ENCODE data around the gene CYB5RL. TPM values are rescaled to one million over a fixed set of nuclear protein-coding genes. Genes with fewer than 3 reads are reported as not detected.
A peak's percentile ranks its signal among the peaks of the same experiment; 100 is the strongest.

CYB5RL gene
- total RNA-seq, 1 donor from 2014 or later: 6.7 TPM

DNA sequence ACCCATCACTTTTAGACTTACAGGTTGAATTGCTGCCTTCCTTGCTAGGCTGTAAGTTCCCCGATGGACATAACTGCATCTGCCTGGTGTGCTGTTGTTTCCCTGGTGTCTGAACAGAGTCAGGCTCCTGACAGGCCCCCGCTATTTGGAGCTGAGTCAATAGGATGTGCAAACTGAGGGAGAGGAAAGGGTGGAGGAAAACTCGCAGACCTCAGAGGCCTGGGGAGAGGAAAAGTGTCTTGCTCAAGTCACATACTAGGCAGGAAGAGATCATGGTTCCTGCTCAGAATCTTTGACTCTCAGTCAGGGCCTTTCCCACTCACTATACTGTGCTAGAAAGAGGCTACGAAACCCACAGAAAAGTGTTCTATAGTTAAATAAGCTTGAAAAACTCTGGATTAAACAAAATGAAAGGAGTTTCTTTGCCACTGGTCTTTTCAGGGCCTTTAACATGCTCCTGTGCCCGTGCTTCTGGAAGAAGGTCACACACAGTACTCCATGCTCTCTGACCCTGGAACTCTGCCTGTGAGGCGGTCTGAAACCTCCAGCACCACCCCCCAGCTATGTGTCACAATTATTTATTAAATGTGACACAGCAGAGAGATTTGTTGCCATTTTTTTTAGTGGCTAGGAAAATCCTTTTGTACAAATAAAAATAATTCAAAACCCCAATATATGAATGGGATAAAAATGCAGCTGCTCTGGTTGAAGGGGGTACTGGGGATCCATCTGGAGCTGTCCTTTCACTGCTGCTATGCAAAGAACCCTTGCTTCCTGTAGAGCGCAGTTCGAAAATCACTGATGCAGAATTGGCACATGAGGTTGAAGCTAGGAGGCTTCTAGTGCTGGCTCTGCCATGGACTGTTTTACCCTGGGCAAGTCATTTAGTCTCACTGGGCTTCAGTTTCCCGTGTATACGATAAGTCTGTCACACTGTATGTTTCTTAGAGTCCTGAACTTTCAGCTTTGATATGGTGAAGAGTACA lies 26.9 kb downstream of the CYB5RL start:
- peak overlapping the region; percentile 92 for H3K27ac Mint-ChIP-seq (ENCODE audit: unreplicated experiment)
- H3K4me1 Mint-ChIP-seq (ENCODE audit: unreplicated experiment): peaks cover 29% of the 10 kb centered on the region
- DNase-seq (ENCODE audit: low spot score): no peak
- TF ChIP-seq, protein P1, sequence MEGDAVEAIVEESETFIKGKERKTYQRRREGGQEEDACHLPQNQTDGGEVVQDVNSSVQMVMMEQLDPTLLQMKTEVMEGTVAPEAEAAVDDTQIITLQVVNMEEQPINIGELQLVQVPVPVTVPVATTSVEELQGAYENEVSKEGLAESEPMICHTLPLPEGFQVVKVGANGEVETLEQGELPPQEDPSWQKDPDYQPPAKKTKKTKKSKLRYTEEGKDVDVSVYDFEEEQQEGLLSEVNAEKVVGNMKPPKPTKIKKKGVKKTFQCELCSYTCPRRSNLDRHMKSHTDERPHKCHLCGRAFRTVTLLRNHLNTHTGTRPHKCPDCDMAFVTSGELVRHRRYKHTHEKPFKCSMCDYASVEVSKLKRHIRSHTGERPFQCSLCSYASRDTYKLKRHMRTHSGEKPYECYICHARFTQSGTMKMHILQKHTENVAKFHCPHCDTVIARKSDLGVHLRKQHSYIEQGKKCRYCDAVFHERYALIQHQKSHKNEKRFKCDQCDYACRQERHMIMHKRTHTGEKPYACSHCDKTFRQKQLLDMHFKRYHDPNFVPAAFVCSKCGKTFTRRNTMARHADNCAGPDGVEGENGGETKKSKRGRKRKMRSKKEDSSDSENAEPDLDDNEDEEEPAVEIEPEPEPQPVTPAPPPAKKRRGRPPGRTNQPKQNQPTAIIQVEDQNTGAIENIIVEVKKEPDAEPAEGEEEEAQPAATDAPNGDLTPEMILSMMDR (IDR thresholded peaks at IDR 0.05; ENCODE audit: unreplicated experiment): no peak
- H3K4me3 Mint-ChIP-seq (ENCODE audit: unreplicated experiment): peak overlapping the region; percentile 9
- H3K36me3 Mint-ChIP-seq (ENCODE audit: low read depth, unreplicated experiment): no peaks in the 10 kb centered on the region
- H3K27me3 Mint-ChIP-seq (ENCODE audit: unreplicated experiment): no peaks in the 10 kb centered on the region
- H3K9me3 Mint-ChIP-seq (ENCODE audit: unreplicated experiment): no peaks in the 10 kb centered on the region

DNA sequence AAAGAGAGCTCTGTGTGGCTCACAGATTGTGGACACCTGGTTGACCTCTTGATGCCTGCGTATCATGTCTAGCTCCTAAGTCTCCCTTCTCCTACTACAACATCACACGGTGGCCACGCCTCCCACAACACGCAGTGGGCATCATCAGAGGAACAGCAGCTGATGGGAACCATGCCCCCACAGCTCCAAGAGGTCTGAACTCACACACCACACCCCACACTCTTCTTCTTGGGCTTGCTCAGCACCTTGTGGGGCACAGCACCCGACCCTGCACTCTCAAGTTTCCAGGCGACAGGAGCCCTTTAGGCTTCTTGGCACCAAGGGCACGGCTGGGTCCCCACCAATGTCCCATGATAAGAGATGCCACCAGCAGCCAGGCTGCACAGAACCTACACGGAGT lies 28.2 kb downstream of the CYB5RL start:
- no peaks in the 10 kb centered on the region for H3K27me3 Mint-ChIP-seq (ENCODE audit: unreplicated experiment)

DNA sequence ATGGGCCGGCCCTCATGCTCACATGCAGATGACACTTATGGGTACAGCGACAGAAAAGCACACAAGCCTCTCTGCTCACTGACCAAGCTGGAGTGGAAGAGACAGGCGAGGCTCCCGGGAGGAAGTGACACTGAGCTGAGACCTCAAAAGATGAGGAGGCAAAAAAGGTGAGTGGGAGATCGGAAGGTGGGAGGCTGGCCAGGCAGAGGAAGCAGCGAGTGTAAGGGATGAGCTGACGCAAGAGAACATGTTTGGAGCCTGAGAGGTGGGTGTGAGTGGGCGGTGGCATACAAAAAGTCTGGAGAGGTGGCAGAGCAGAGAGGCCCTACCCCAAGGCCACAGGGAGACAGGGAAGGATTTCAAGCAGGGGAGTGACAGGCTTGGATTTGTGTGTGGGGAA lies 28.8 kb downstream of the CYB5RL start:
- H3K36me3 Mint-ChIP-seq (ENCODE audit: low read depth, unreplicated experiment): no peaks in the 10 kb centered on the region
- peak overlapping the region; percentile 28 for H3K27ac Mint-ChIP-seq (ENCODE audit: unreplicated experiment)
- H3K4me1 Mint-ChIP-seq (ENCODE audit: unreplicated experiment): peaks cover 29% of the 10 kb centered on the region
- no peaks in the 10 kb centered on the region for H3K27me3 Mint-ChIP-seq (ENCODE audit: unreplicated experiment)
- no peak for DNase-seq (ENCODE audit: low spot score)
- TF ChIP-seq, protein P1 (IDR thresholded peaks at IDR 0.05; ENCODE audit: unreplicated experiment): no peak
- H3K4me3 Mint-ChIP-seq (ENCODE audit: unreplicated experiment): no peak overlapping the region
- H3K9me3 Mint-ChIP-seq (ENCODE audit: unreplicated experiment): no peaks in the 10 kb centered on the region

More for the DNA sequence above, 28.2 kb downstream of the CYB5RL start:
- Mint-ChIP-seq H3K9me3 (ENCODE audit: unreplicated experiment) (no peaks in the 10 kb centered on the region), H3K36me3 (ENCODE audit: low read depth, unreplicated experiment) (no peaks in the 10 kb centered on the region), H3K4me1 (ENCODE audit: unreplicated experiment) (peaks cover 29% of the 10 kb centered on the region), H3K4me3 (ENCODE audit: unreplicated experiment) (no peak overlapping the region), H3K27ac (ENCODE audit: unreplicated experiment) (no peak overlapping the region)
- TF ChIP-seq, protein P1 (IDR thresholded peaks at IDR 0.05; ENCODE audit: unreplicated experiment): no peak
- no peak for DNase-seq (ENCODE audit: low spot score)

DNA sequence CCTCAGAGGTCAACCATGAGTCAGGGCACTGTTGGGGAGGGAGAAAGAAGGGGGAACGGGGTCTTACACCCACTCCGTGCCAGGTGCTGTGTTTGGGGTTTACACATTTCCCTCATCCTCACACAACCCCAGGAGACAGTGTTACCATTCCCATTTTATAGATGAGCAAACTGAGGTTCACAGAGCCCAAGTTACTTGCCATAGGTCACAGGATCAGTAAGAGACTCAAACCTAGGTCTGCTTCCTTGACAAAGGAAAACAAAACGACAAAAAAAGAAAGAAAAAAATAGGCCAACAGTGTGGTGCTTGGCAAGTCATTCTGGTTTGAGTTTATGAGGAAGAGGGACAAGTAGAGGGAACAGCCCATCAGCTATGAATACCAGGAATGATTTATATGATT lies 30.8 kb downstream of the CYB5RL start:
- Mint-ChIP-seq H3K36me3 (ENCODE audit: low read depth, unreplicated experiment) (no peaks in the 10 kb centered on the region), H3K4me3 (ENCODE audit: unreplicated experiment) (no peak overlapping the region), H3K27ac (ENCODE audit: unreplicated experiment) (no peak overlapping the region), H3K4me1 (ENCODE audit: unreplicated experiment) (peaks cover 23% of the 10 kb centered on the region), H3K9me3 (ENCODE audit: unreplicated experiment) (no peaks in the 10 kb centered on the region), H3K27me3 (ENCODE audit: unreplicated experiment) (no peaks in the 10 kb centered on the region)
- TF ChIP-seq, protein P1 (IDR thresholded peaks at IDR 0.05; ENCODE audit: unreplicated experiment): no peak
- no peak for DNase-seq (ENCODE audit: low spot score)

Data from endothelial cell (in vitro differentiated cells).